Ovary (tissue), 9 donors: ENCODE measurements around the gene ATP6V0B. TPM values are rescaled to one million over a fixed set of nuclear protein-coding genes. Genes with fewer than 3 reads are reported as not detected.

ENCODE experiments used
- DNase-seq, 5 donors: peaks; one replicate each; pipeline ENCODE4 v3.0.0-alpha.2; 2019 to 2020
- H3K27ac ChIP-seq, 2 donors: fragments of 200-600 bp; one replicate each; pipeline versions ENCODE4 v1.5.1 to v1.8.0; 2019 to 2022
- H3K27me3 ChIP-seq: fragments of 200-600 bp; one replicate; pipeline ENCODE4 v1.8.0; 2022
- H3K36me3 ChIP-seq: fragments of 200-600 bp; sonication (generic); one replicate; pipeline ENCODE4 v1.5.1; 2019
- H3K4me1 ChIP-seq: one replicate; pipeline ENCODE4 v1.8.1; 2013; ENCODE audit warnings: mild to moderate bottlenecking, moderate library complexity; ENCODE audit not compliant: insufficient read depth
- H3K4me3 ChIP-seq: fragments of 200-600 bp; sonication (generic); one replicate; pipeline ENCODE4 v1.5.1; 2017
- H3K9me3 ChIP-seq, 2 donors: fragments of 200-600 bp in 1 of 2; sonication (generic) in 1 of 2; one replicate each; pipeline versions ENCODE4 v1.5.1 to v1.8.1; 2013 to 2019; ENCODE audit warnings: mild to moderate bottlenecking in 1 of 2, moderate library complexity in 1 of 2
- EP300 ChIP-seq: sonication (generic); formaldehyde crosslinking; IDR thresholded peaks from one replicate; pipeline ENCODE4 v1.6.1; 2017; ENCODE audit warnings: antibody characterized with exemption
- POLR2A ChIP-seq: fragments of 450-650 bp; IDR thresholded peaks from one replicate; pipeline ENCODE4 v1.6.1; 2017; ENCODE audit warnings: antibody characterized with exemption, mild to moderate bottlenecking, moderate library complexity
- WGBS, 3 donors: extraction: QIAGEN DNeasy Blood & Tissue Kit in 1 of 3; methylation state at CpG; one replicate each; pipeline versions ENCODE4 v1.1.5 to v1.1.7; 2013 to 2017; 5-methylcytosine and 5-hydroxymethylcytosine counted together
- intact Hi-C, 4 donors: fragments of 100-400 bp; cut with DNase I; formaldehyde crosslinking; loops; one replicate each; pipeline versions ENCODE4 v1.11.0 to v1.15.1; 2022 to 2023
- polyA plus RNA-seq, 2 donors: library from polyadenylated mRNA; stranded (reverse); fragments of 200-250 nt in 1 of 2; fragments of 350-450 nt in 1 of 2; fragmentation: Illumina TruSeq in 1 of 2; extraction: RNeasy Lipid Tissue Mini Kit (QIAGEN cat#74804) in 1 of 2; gene quantifications; one replicate each; pipeline ENCODE4 v1.2.3, GENCODE V29; 2013 to 2014
- total RNA-seq, 7 donors: library from RNA; depleted of rRNA in 2 of 7; stranded (reverse); fragments of >200 nt in 2 of 7; fragmentation: NEBNext Ultra II Directional in 3 of 7; extraction: Animal tissue kit (Norgen Biotek cat#: 25700) in 3 of 7; gene quantifications; one replicate each; pipeline versions ENCODE4 v1.1.0 to v1.2.4, GENCODE V29; 2016 to 2023
- TF ChIP-seq, protein P1 (sequence below), 3 donors: fragments of 450-650 bp in 2 of 3; fragments of 200-600 bp in 1 of 3; IDR thresholded peaks; one replicate each; pipeline versions ENCODE4 v1.5.1 to v1.8.0; 2016 to 2022; ENCODE audit warnings: antibody characterized with exemption in 3 of 3, mild to moderate bottlenecking in 1 of 3
- donor health status: DM: no; HTN: no; CAD: no; lungs with moderate emphysema.
- donor health status: DM: no; HTN: no; CAD: no.
- donor health status: Bipolar disorder and iron deficiency.
- donor health status: DM: yes; HTN: yes; CAD: no.
- donor health status: DM: no; HTN: no; CAD: no.
- donor health status: DM: yes; HTN: yes; CAD: no.

Gene ATP6V0B
- total and polyA plus RNA-seq, 9 donors: 46.1 to 108 (median 74.4) TPM

DNA sequence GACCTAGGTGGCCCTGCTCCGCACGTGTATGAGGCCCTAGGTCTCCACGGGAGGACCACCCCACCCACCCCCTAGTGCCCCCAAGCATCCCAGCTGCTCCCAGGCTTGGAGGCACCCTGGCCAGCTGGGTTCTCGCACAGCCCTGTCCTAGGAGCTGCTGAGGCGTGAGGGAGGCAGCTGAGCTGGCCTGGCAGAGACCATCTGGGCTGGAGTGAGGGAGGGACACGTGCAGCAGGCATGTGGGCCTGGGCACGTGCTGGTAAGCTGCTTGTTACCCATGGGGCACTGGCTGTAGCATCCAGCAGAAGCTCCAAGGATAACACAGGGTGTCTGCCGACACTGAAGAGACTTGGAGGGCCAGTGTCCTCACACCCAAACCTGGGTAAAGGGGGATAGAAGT is 46.4 kb downstream of the ATP6V0B start:
- Histone ChIP-seq H3K4me3 (no peak overlapping the region), H3K9me3 (no peaks in the 10 kb centered on the region), H3K27ac (no peak overlapping the region), H3K4me1 (no peaks in the 10 kb centered on the region), H3K27me3 (no peaks in the 10 kb centered on the region), H3K36me3 (no peaks in the 10 kb centered on the region)
- intact Hi-C loops: no loop called here
- 78 to 84% (median 80%) methylated on average over 8 of the region's 8 CpGs for WGBS, 3 donors
- no peak for DNase-seq
- TF ChIP-seq POLR2A (no peak), EP300 (no peak)
- TF ChIP-seq, protein P1, sequence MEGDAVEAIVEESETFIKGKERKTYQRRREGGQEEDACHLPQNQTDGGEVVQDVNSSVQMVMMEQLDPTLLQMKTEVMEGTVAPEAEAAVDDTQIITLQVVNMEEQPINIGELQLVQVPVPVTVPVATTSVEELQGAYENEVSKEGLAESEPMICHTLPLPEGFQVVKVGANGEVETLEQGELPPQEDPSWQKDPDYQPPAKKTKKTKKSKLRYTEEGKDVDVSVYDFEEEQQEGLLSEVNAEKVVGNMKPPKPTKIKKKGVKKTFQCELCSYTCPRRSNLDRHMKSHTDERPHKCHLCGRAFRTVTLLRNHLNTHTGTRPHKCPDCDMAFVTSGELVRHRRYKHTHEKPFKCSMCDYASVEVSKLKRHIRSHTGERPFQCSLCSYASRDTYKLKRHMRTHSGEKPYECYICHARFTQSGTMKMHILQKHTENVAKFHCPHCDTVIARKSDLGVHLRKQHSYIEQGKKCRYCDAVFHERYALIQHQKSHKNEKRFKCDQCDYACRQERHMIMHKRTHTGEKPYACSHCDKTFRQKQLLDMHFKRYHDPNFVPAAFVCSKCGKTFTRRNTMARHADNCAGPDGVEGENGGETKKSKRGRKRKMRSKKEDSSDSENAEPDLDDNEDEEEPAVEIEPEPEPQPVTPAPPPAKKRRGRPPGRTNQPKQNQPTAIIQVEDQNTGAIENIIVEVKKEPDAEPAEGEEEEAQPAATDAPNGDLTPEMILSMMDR (IDR thresholded peaks at IDR 0.05): no peak

DNA sequence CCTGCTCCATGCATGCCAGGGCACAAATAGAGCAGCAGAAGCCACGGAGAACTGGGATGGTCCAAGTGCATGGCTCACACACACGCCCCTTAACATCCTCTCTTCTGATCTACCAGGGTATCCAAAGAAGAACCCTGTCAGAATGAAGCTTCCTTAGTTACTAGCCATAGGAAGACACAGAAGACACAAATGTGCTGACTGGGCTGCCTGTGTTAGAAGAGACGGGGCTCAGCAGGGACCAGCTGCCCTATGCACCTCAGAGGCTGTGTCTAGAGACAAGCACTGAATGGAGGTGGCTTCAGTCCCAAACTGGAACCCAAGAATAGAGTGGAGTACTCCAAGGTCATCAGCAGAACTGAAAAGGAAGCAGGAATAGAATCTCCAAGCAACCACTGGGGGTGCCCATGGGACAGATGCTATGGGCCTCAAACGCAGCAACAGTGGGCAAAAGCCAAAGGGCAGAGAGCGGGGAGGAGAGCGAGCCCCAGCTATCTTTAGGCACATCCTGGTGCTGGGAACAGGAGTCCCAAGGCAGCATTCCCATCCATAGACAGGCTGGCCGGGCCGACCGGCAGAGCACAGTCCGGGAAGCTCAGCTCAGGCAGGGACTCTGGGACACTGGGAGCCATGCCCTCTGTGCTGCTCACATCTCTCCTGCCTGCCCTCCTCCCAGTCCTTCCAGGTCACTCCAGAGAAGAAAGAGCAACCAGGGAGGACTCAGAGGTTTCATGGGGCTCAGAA is 47.0 kb downstream of the ATP6V0B start:
- no peak overlapping the region for H3K27ac ChIP-seq
- TF ChIP-seq EP300 (no peak), POLR2A (no peak)
- TF ChIP-seq, protein P1 (IDR thresholded peaks at IDR 0.05): no peak
- intact Hi-C loops: no loop called here
- no peaks in the 10 kb centered on the region for H3K27me3 ChIP-seq
- no peaks in the 10 kb centered on the region for H3K4me1 ChIP-seq
- H3K9me3 ChIP-seq: no peaks in the 10 kb centered on the region
- DNase-seq: no peak
- no peaks in the 10 kb centered on the region for H3K36me3 ChIP-seq
- no peak overlapping the region for H3K4me3 ChIP-seq
- WGBS, 3 donors: 83 to 86% (median 84%) methylated on average over 10 of the region's 10 CpGs

DNA sequence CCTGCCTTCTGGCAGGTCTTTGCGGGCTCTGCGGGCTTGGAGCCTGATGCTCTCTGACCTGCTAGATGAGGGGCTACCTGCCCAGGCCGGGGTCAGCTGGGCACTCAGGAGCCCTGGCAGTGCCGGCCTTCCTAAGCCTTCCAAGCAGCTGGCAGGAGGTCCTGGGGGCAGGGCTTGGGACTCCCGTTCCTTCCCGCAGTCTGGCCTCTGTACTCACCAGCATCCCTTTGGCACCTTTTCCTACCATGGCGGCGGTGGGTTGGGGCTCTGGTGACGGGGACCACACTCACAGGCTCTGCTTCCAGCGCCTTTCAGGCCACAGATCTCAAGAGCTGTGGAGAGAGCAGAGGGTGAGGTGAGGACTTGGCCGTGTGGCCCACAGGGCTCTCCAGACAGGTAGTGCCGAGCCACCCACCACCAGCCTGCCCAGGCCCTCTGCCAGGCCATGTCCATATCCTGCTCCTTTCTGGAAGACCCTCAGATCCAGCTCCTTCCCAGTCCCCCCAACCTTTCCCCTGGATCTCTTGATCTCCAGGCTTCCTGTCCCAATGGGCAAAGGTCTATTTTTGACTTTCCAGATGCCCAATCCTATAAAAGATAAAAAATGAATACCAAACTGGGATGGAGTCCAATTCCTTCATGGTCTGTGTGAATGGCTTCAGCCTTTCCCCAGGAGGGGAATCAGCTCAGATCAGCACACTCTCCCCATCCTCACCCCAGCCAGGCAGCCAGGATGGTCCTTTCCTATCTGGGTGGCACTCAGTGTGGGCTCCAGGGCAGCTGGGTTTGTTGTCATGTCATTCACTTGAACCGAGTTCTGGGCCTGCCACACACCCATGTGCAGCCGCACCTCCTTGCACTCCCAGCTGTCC is 49.5 kb downstream of the ATP6V0B start:
- no peaks in the 10 kb centered on the region for H3K27me3 ChIP-seq
- no peak overlapping the region for H3K27ac ChIP-seq
- intact Hi-C loops: no loop called here
- WGBS, 3 donors: 87 to 89% (median 89%) methylated on average over 13 to 14 of the region's 14 CpGs
- TF ChIP-seq POLR2A (no peak), EP300 (no peak)
- no peaks in the 10 kb centered on the region for H3K36me3 ChIP-seq
- no peaks in the 10 kb centered on the region for H3K9me3 ChIP-seq
- H3K4me3 ChIP-seq: no peak overlapping the region
- DNase-seq: no peak
- peaks cover 1% of the 10 kb centered on the region for H3K4me1 ChIP-seq

DNA sequence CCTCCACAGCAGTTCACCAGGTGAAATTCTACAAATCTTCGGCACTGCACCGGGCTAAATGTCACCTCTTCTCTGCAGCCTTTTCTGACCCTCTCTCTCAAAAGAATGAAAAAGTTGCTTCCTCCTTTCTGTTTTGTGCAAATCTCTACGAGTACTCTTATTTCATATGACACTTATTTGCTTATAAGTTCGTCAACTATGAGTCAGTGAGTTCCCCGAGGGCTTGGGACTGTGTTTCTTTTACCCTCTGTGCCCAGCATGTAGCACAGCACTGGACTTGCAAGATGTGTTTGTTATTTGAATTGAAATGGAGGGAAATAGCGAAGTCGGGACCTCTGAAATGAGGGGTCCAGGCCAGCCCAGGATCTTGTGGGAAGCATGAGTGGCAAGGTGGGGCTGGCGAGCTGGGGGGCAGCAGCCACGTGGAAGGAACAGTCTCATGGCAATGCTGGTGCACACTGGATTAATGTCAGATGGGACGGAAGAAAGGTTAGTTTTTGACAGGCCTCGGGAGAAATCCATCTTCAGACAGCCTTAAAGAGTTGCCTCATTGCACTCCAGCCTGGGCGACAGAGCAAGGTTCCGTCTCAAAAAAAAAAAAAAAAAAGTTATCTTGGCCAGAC is 50.3 kb downstream of the ATP6V0B start:
- Histone ChIP-seq H3K4me1 (peaks cover 2% of the 10 kb centered on the region), H3K4me3 (no peak overlapping the region), H3K9me3 (no peaks in the 10 kb centered on the region), H3K36me3 (no peaks in the 10 kb centered on the region), H3K27me3 (no peaks in the 10 kb centered on the region), H3K27ac (no peak overlapping the region)
- no peak for DNase-seq
- intact Hi-C loops: no loop called here
- WGBS, 3 donors: 83 to 87% (median 86%) methylated on average over 13 of the region's 13 CpGs
- TF ChIP-seq POLR2A (no peak), EP300 (no peak)
- TF ChIP-seq, protein P1 (IDR thresholded peaks at IDR 0.05): no peak
